GM18511 (cell line): Measurements from ENCODE around the gene OR2A14.
"Not testable (repeated sequence)": the region's sequence is repeated elsewhere in the genome, so short reads cannot be mapped to it uniquely, and the experiment has no call there.

ENCODE experiments used
- ATAC-seq: cut with Tn5 transposase; IDR thresholded peaks from one replicate; pipeline ENCODE4 v1.9.1; 2021; ENCODE audit warnings: mild to moderate bottlenecking, moderate library complexity; ENCODE audit not compliant: unreplicated experiment

Gene OR2A14

GRCh38 chr7:144148224-144148827 is 25.4 kb downstream of the OR2A14 start:
- no peak for ATAC-seq

DNA sequence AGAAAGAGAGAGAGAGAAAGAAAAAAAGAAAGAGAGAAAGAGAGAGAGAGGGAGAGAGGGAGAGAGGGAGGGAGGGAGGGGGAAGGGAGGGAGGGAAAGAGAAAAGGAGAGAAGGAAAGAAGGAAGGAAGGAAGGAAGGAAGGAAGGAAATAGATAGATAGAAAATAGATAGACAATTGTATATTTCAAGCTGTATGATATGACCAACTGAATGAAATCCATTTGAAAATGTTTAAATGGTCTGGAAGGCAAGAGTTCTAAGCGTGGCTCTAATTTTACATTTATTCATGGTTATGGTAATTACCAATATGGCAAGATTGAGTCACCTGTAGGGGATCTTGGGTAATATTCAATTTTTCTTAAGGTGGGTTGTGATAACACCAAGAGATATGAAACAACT is 35.9 kb downstream of the OR2A14 start:
- no peak for ATAC-seq

GRCh38 chr7:144164784-144165183 is 41.8 kb downstream of the OR2A14 start:
- ATAC-seq, result no peak

DNA sequence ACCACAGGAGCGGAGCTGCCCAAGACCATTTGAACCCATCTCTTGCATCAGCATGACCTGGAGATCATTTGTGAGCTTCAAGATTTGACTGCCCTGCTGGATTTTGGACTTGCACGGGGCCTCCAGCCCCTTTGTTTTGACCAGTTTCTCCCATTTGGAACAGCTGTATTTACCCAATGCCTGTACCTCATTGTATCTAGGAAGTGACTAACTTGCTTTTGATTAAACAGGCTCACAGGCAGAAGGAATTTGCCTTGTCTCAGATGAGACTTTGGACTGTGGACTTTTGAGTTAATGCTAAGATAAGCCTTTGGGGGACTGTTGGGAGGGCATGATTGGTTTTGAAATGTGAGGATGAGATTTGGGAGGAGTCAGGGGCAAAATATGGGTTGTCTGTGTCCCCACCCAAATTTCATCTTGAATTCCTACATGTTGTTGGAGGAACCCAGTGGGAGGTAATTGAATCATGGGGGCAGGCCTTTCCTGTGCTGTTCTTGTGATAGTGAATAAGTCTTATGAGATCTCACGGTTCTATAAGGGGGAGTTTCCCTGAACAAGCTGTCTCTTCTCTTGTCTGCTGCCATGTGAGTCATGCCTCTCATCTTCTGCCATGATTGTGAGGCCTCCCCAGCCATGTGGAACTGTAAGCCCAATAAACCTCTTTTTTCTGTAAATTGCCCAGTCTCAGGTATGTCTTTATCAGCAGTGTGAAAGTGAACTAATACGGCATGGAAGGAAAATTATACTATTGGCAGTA is 48.8 kb downstream of the OR2A14 start:
- ATAC-seq, result not testable (repeated sequence)

- ATAC-seq, result no peak
Observed at GRCh38 chr7:144174613-144175012, 51.6 kb downstream of the OR2A14 start.

DNA sequence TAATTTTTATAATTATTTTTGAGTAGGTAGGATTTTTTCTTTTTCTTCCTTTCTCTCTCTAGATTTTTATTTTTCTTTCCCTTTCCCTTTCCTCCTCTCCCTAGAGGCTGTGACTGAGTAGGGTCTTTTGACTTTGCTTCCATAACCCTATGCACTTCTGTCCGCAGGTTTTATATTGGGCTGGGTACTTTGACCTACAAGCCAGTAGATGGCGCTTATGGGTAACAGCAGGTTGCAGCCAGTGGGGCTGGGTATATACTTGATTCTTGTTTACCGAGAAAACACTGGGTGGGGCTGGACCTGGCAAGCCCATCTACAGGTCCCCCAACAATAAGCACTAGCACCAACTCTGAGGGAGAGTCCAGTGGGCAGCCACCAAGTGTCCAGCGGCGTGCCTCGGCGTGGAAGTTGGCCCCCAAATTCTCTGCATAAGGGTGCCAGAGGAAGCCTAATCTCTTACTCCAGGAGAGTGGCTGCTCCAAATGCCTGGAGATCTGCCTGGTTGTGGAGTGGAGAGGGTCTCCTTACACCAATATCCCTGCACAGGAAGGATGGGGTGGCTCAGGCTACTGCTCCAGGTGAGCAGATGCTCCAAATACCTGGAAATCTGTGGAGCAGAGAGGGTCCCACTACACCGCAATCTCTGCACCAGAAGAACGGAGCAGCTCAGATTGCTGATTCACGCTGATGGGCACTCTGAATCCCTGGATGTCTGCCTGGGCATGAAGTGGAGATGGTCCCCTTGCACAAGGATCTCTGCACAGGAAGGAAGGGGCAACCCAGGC is 55.6 kb downstream of the OR2A14 start:
- ATAC-seq, result peak; percentile 98

DNA sequence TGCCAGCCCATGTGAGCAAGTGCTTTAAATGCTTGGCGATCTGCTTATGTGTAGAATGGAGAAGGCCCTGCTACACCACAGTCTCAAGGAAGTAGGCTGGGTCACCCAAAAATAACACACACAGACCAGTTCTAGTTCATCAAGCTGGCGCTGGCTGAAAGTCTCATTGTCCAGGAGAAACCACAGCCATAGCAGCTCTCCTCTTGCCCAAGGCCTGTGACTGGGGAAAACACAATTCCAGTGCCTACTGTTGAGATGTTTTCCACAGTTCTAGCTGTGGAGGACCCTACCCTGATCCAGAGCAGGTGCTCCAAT is 56.1 kb downstream of the OR2A14 start:
- ATAC-seq, result peak; percentile 42
